LNCAP (cell line): ENCODE data around the gene GOSR1.

Source experiments
- CTCF ChIP-seq: fragments of 450-650 bp; IDR thresholded peaks from 2 replicates; pipeline ENCODE4 v1.5.1; 2017; ENCODE audit warnings: mild to moderate bottlenecking

The GOSR1 gene

DNA sequence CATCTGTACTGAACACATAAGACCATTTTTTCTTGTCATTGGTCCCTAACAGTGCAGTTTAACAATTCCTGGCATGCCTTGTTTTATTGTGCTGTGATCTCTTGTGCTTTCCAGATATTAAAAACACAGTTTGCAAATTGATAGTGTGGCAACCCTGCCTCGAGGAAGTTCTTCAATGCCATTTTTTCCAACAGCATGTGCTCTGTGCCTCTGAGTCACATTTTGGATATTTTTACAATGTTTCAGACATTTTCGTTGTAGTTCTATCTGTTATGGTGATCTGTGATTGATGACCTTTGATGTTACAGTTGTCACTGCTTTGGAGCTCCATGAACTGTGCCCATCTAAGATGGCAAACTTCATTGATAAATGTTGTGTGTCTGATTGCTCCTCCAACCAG lies 66.2 kb downstream of the GOSR1 start:
- no peak for TF ChIP-seq CTCF

DNA sequence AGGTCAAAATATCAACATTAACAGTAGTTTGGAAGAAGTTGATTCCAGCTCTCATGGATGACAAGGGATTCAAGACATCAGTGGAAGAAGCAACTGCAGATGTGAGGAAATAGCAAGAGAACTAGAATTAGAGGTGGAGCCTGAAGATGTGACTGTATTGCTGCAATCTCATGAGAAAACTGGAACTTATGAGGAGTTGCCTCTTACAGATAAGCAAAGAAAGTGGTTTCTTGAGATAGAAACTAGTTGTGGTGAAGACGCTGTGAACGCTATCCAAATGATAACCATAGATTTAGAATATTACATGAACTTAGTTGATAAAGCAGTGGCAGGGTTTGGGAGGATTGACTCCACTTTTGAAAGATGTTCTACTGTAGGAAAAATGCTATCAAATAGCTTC lies 67.8 kb downstream of the GOSR1 start:
- TF ChIP-seq CTCF: no peak

- TF ChIP-seq CTCF: no peak
Observed at GRCh38 chr17:30547778-30548573, 70.8 kb downstream of the GOSR1 start.

GRCh38 chr17:30549864-30550511 lies 72.8 kb downstream of the GOSR1 start:
- TF ChIP-seq CTCF: no peak

DNA sequence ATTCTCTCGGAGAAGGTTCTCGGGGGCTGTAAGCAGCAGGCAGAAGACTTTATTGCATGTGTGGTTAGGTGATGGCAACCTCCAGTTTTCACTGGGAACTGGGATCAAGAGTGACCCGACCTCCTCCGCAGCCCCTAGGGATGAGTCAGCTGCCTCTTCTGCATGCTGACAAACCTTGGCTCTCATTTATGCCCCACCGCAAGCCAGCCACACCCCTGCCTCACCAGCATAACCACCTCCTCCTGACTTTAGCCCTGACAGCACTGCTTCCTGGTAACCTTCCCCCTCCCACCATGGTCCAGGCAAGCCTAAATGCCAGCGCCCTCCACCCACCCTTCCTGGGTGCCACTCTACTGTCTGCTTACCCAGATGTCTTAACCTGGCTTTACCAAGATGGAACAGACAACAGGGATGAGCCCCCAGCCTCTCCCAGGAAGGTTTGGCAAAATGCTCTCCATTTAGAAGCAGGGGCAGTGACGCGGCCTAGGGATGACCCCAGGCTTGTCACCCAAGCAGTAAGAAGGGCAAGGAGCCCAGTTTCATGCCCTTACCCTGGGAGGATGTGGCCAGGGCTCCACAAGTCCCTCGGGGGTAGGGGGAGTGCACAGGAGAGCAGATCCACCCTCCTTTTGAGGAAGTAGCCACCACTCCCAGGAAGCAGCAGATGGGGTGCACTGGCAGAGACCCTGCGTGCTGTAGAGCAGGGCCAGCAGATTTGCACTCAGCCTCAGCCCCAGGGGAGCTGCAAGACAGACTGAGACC lies 73.5 kb downstream of the GOSR1 start:
- TF ChIP-seq CTCF: no peak

DNA sequence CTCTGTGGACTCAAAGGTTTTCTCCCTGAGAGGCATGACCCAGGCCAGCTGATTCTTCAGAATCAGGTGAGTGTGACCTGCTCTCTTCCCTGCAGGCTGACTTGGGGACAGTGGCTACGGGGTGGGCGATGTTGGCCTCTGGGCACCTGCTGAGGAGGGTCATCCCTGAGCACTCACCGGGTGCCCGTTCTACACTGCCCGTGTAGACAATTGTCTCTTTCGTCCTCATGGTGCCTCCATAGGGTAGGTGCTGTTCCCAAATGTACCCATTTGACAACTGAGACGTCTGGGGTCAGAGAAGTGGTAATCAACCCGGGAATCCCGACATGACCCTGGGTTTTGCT lies 74.8 kb downstream of the GOSR1 start:
- no peak for TF ChIP-seq CTCF

DNA sequence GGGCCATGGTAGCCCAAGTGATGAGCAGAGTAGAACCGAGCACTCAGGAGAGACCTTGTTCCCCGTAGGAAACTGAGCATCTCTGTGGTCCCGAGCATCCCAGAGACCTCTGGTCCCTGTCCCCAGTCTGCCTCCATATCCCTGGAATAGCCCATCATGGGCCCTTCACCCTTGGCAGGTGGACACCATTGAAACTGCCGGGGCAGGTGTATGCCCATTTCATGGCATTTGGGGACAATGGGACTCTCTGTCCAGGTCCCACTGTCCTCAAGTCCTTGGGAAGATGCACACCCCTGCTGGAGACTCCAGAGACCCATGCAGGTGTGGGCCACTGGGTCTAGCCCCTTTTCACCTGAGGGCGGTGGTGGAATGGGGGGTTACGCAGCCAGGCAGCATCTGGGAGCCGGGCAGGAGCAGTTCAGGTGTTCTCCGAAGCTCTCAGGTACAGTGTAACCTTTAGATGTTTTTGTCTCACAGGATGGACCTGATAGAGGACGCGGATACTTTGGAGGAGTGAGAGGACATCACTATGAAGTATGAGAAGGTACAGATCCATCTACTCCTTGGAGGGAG lies 75.9 kb downstream of the GOSR1 start:
- no peak for TF ChIP-seq CTCF
